Hepatocyte (in vitro differentiated cells): ENCODE results near the gene KCNQ2. TPM values are rescaled to one million over a fixed set of nuclear protein-coding genes. Genes with fewer than 3 reads are reported as not detected.

Experiments
- DNase-seq: peaks from one replicate; pipeline ENCODE4 v3.0.0-alpha.2; 2016; ENCODE audit warnings: low spot score
- H2AFZ ChIP-seq: fragments of 200-600 bp; sonication (generic); 2 replicates; pipeline ENCODE4 v1.6.0; 2016; ENCODE audit warnings: antibody characterized with exemption, mild to moderate bottlenecking
- H3K27ac ChIP-seq: fragments of 200-600 bp; sonication (generic); 2 replicates; pipeline ENCODE4 v1.5.1; 2016; ENCODE audit warnings: mild to moderate bottlenecking
- H3K27me3 ChIP-seq: fragments of 200-600 bp; sonication (generic); 2 replicates; pipeline ENCODE4 v1.6.1; 2016
- H3K36me3 ChIP-seq: fragments of 200-600 bp; sonication (generic); replicated peaks from 2 replicates; pipeline ENCODE4 v1.5.1; 2016; ENCODE audit warnings: low read depth; ENCODE audit not compliant: insufficient read depth
- H3K4me1 ChIP-seq: fragments of 200-600 bp; sonication (generic); 2 replicates; pipeline ENCODE4 v1.5.1; 2016; ENCODE audit warnings: mild to moderate bottlenecking, moderate library complexity; ENCODE audit not compliant: insufficient read depth
- H3K4me2 ChIP-seq: fragments of 200-600 bp; sonication (generic); 2 replicates; pipeline ENCODE4 v1.6.0; 2016
- H3K4me3 ChIP-seq: fragments of 200-600 bp; sonication (generic); 2 replicates; pipeline ENCODE4 v1.5.1; 2016; ENCODE audit warnings: mild to moderate bottlenecking
- H3K79me2 ChIP-seq: fragments of 200-600 bp; sonication (generic); 2 replicates; pipeline ENCODE4 v1.6.0; 2017; ENCODE audit warnings: mild to moderate bottlenecking
- H3K9me2 ChIP-seq: fragments of 200-600 bp; sonication (generic); replicated peaks from 2 replicates; pipeline ENCODE4 v1.6.0; 2017; ENCODE audit warnings: mild to moderate bottlenecking; ENCODE audit not compliant: insufficient read depth
- H3K9me3 ChIP-seq: fragments of 200-600 bp; sonication (generic); 2 replicates; pipeline ENCODE4 v1.5.1; 2016; ENCODE audit warnings: low read depth, mild to moderate bottlenecking
- H4K20me1 ChIP-seq: fragments of 200-600 bp; sonication (generic); 2 replicates; pipeline ENCODE4 v1.6.0; 2016; ENCODE audit warnings: mild to moderate bottlenecking; ENCODE audit not compliant: insufficient read depth, poor library complexity, severe bottlenecking
- CTCF ChIP-seq: fragments of 200-600 bp; sonication (generic); IDR thresholded peaks from 2 replicates; pipeline ENCODE4 v1.5.1; 2016; ENCODE audit warnings: antibody characterized with exemption, mild to moderate bottlenecking; ENCODE audit not compliant: poor library complexity
- EZH2 ChIP-seq: fragments of 200-600 bp; sonication (generic); IDR thresholded peaks from 2 replicates; pipeline ENCODE4 v1.6.1; 2016; ENCODE audit warnings: antibody characterized with exemption, mild to moderate bottlenecking, borderline replicate concordance
- EZH2phosphoT487 ChIP-seq: fragments of 200-600 bp; sonication (generic); IDR thresholded peaks from one replicate; pipeline ENCODE4 v1.6.1; 2018; ENCODE audit warnings: antibody characterized with exemption, mild to moderate bottlenecking, low read depth, moderate library complexity; ENCODE audit not compliant: unreplicated experiment, severe bottlenecking
- WGBS: methylation state at CpG from one replicate; pipeline ENCODE4 v1.1.6; 2016; ENCODE audit warnings: low lambda C conversion rate; ENCODE audit errors: missing lambda C conversion rate; 5-methylcytosine and 5-hydroxymethylcytosine counted together
- polyA plus RNA-seq: library from polyadenylated mRNA; unstranded; fragments of >200 nt; fragmentation: Nextera tagmentation; extraction: Ambion mirVana; gene quantifications from 2 replicates; pipeline ENCODE4 v1.2.1, GENCODE V29; 2016
- total RNA-seq: library from RNA; depleted of rRNA; stranded (reverse); fragments of >200 nt; gene quantifications from 2 replicates; pipeline ENCODE4 v1.2.3, GENCODE V29; 2014

The KCNQ2 gene
- total and polyA plus RNA-seq, 2 experiments from 2014 or later, result 3.5 to 5.4 TPM

GRCh38 chr20:63397155-63397843 is 75.2 kb downstream of the KCNQ2 start:
- Histone ChIP-seq H3K4me3 (no peak overlapping the region), H3K4me2 (no peak overlapping the region), H3K36me3 (no peaks in the 10 kb centered on the region), H3K27me3 (no peaks in the 10 kb centered on the region), H3K9me2 (no peaks in the 10 kb centered on the region), H3K9me3 (no peaks in the 10 kb centered on the region), H3K4me1 (no peaks in the 10 kb centered on the region), H2AFZ (no peak overlapping the region), H4K20me1 (no peaks in the 10 kb centered on the region), H3K79me2 (no peaks in the 10 kb centered on the region), H3K27ac (no peak overlapping the region)
- 96% methylated on average over 28 of the region's 30 CpGs for whole genome bisulfite sequencing
- TF ChIP-seq CTCF, result no peak
- no peak for TF ChIP-seq EZH2
- no peak for TF ChIP-seq EZH2phosphoT487
- no peak for DNase-seq

- Histone ChIP-seq H3K27ac (no peak overlapping the region), H3K27me3 (no peaks in the 10 kb centered on the region), H4K20me1 (no peaks in the 10 kb centered on the region), H2AFZ (no peak overlapping the region), H3K36me3 (no peaks in the 10 kb centered on the region), H3K4me1 (no peaks in the 10 kb centered on the region), H3K9me2 (no peaks in the 10 kb centered on the region), H3K4me3 (no peak overlapping the region), H3K9me3 (no peaks in the 10 kb centered on the region), H3K4me2 (no peak overlapping the region), H3K79me2 (no peaks in the 10 kb centered on the region)
- WGBS, result 92% methylated on average over 12 of the region's 12 CpGs
- TF ChIP-seq EZH2, result no peak
- no peak for TF ChIP-seq CTCF
- no peak for TF ChIP-seq EZH2phosphoT487
- no peak for DNase-seq
Observed at GRCh38 chr20:63396300-63396699, 76.2 kb downstream of the KCNQ2 start.

GRCh38 chr20:63395723-63396122 is 76.7 kb downstream of the KCNQ2 start:
- Histone ChIP-seq H2AFZ (no peak overlapping the region), H3K79me2 (no peaks in the 10 kb centered on the region), H3K4me1 (no peaks in the 10 kb centered on the region), H3K36me3 (no peaks in the 10 kb centered on the region), H3K4me3 (no peak overlapping the region), H3K9me3 (no peaks in the 10 kb centered on the region), H3K4me2 (no peak overlapping the region), H3K9me2 (no peaks in the 10 kb centered on the region), H3K27me3 (no peaks in the 10 kb centered on the region), H4K20me1 (no peaks in the 10 kb centered on the region), H3K27ac (no peak overlapping the region)
- WGBS, result 83% methylated on average over 11 of the region's 14 CpGs
- TF ChIP-seq EZH2phosphoT487 (no peak), CTCF (no peak), EZH2 (no peak)
- DNase-seq, result no peak
